Lower lobe of right lung (tissue), 2 donors: ENCODE data around the gene AJM1. TPM values are rescaled to one million over a fixed set of nuclear protein-coding genes. Genes with fewer than 3 reads are reported as not detected.
"Not testable (repeated sequence)": the region's sequence is repeated elsewhere in the genome, so short reads cannot be mapped to it uniquely, and the experiment has no call there.

Experiments
- ATAC-seq, 2 donors: fragments of 200-7000 bp; cut with Tn5 transposase; one replicate each; pipeline ENCODE4 v1.9.1; 2020 to 2022; ENCODE audit warnings: mild to moderate bottlenecking in 2 of 2, moderate library complexity in 2 of 2
- DNase-seq: peaks from one replicate; pipeline ENCODE4 v3.0.0-alpha.2; 2020
- H3K27ac ChIP-seq: fragments of 200-600 bp; one replicate; pipeline ENCODE4 v1.8.0; 2022
- H3K27me3 ChIP-seq: fragments of 200-600 bp; one replicate; pipeline ENCODE4 v1.8.0; 2022; ENCODE audit warnings: low read depth
- H3K36me3 ChIP-seq: fragments of 200-600 bp; one replicate; pipeline ENCODE4 v1.8.0; 2022; ENCODE audit warnings: mild to moderate bottlenecking
- H3K4me1 ChIP-seq: fragments of 200-600 bp; one replicate; pipeline ENCODE4 v1.8.0; 2022
- H3K4me3 ChIP-seq: fragments of 200-600 bp; one replicate; pipeline ENCODE4 v1.8.0; 2022; ENCODE audit warnings: mild to moderate bottlenecking
- H3K9me3 ChIP-seq: fragments of 200-600 bp; one replicate; pipeline ENCODE4 v1.8.0; 2022
- CTCF ChIP-seq: fragments of 200-600 bp; IDR thresholded peaks from one replicate; pipeline ENCODE4 v1.8.0; 2022; ENCODE audit warnings: antibody characterized with exemption, mild to moderate bottlenecking
- intact Hi-C: fragments of 100-400 bp; cut with DNase I; formaldehyde crosslinking; loops from one replicate; pipeline ENCODE4 v1.11.0; 2022
- total RNA-seq: library from RNA; stranded (reverse); fragmentation: NEBNext Ultra II Directional; extraction: Animal tissue kit (Norgen Biotek cat#: 25700); gene quantifications from one replicate; pipeline ENCODE4 v1.2.1, GENCODE V29; 2021
- donor health status: DM: no; HTN: yes; CAD: no; lungs with severe emphysema.

AJM1 gene
- total RNA-seq, 1 donor from 2014 or later = 3.5 TPM

- Histone ChIP-seq H3K9me3 (no peaks in the 10 kb centered on the region), H3K4me1 (no peaks in the 10 kb centered on the region), H3K27me3 (no peaks in the 10 kb centered on the region), H3K4me3 (no peak overlapping the region), H3K36me3 (peaks cover 60% of the 10 kb centered on the region), H3K27ac (no peak overlapping the region)
- DNase-seq = no peak
- ATAC-seq = no peak
- intact Hi-C loops = no loop called here
- no peak for TF ChIP-seq CTCF
Observed at GRCh38 chr9:136835162-136835931, 6.9 kb upstream of the AJM1 start.

- ATAC-seq (no peak), DNase-seq (no peak)
- H3K4me3 ChIP-seq = no peak overlapping the region
- peaks cover 3% of the 10 kb centered on the region for H3K4me1 ChIP-seq
- intact Hi-C loops = no loop called here
- H3K27me3 ChIP-seq = no peaks in the 10 kb centered on the region
- no peak for TF ChIP-seq CTCF
- H3K36me3 ChIP-seq = peaks cover 59% of the 10 kb centered on the region
- H3K9me3 ChIP-seq = no peaks in the 10 kb centered on the region
- no peak overlapping the region for H3K27ac ChIP-seq
Observed at GRCh38 chr9:136835932-136836904, 6.1 kb upstream of the AJM1 start.

- intact Hi-C loops = no loop called here
- Histone ChIP-seq H3K4me1 (peaks cover 14% of the 10 kb centered on the region), H3K27me3 (no peaks in the 10 kb centered on the region), H3K4me3 (no peak overlapping the region), H3K36me3 (peaks cover 48% of the 10 kb centered on the region), H3K9me3 (no peaks in the 10 kb centered on the region), H3K27ac (no peak overlapping the region)
- TF ChIP-seq CTCF = no peak
- no peak for ATAC-seq
- DNase-seq = no peak
Observed at GRCh38 chr9:136837146-136837855, 5.0 kb upstream of the AJM1 start.

- peaks cover 19% of the 10 kb centered on the region for H3K4me1 ChIP-seq
- intact Hi-C loops, H3K27ac ChIP-seq, H3K4me3 ChIP-seq, H3K9me3 ChIP-seq, H3K27me3 ChIP-seq, DNase-seq, ATAC-seq: not testable (repeated sequence)
- H3K36me3 ChIP-seq = peaks cover 43% of the 10 kb centered on the region
Observed at GRCh38 chr9:136837856-136838277, 4.4 kb upstream of the AJM1 start.

- intact Hi-C loops = no loop called here
- Histone ChIP-seq H3K36me3 (peaks cover 43% of the 10 kb centered on the region), H3K9me3 (no peaks in the 10 kb centered on the region), H3K4me3 (no peak overlapping the region), H3K27ac (no peak overlapping the region), H3K27me3 (peaks cover 7% of the 10 kb centered on the region), H3K4me1 (peaks cover 26% of the 10 kb centered on the region)
- DNase-seq (no peak), ATAC-seq (no peak)
- TF ChIP-seq CTCF = no peak
Observed at GRCh38 chr9:136838314-136839228, 3.7 kb upstream of the AJM1 start.
